GM12875 (cell line): ENCODE results near the gene EFNB3.

Source experiments
- H3K4me3 ChIP-seq: one replicate; pipeline ENCODE4 v1.5.1; 2011; ENCODE audit warnings: low read depth, low read length, control low read depth
- CTCF ChIP-seq: IDR thresholded peaks from 2 replicates; pipeline ENCODE4 v1.5.1; 2011; ENCODE audit warnings: low read depth, mild to moderate bottlenecking, control low read depth, inconsistent platforms, low read length, moderate library complexity, borderline replicate concordance; ENCODE audit not compliant: insufficient read depth

The EFNB3 gene

GRCh38 chr17:7707858-7708750 is 3.1 kb downstream of the EFNB3 start:
- no peak overlapping the region for H3K4me3 ChIP-seq
- no peak for TF ChIP-seq CTCF

- TF ChIP-seq CTCF, result no peak
- no peak overlapping the region for H3K4me3 ChIP-seq
These were observed 4.0 kb downstream of the EFNB3 start for GRCh38 chr17:7709031-7709430.

- H3K4me3 ChIP-seq, result no peak overlapping the region
- TF ChIP-seq CTCF, result no peak
These were observed 5.3 kb downstream of the EFNB3 start for GRCh38 chr17:7710301-7710700.

- H3K4me3 ChIP-seq, result no peak overlapping the region
- TF ChIP-seq CTCF, result peak; percentile 39; the same call in 1 of the 2 replicates
These were observed 6.2 kb downstream of the EFNB3 start for GRCh38 chr17:7711051-7711755.

GRCh38 chr17:7712111-7712771 is 7.2 kb downstream of the EFNB3 start:
- no peak overlapping the region for H3K4me3 ChIP-seq
- TF ChIP-seq CTCF, result no peak

- H3K4me3 ChIP-seq, result no peak overlapping the region
- TF ChIP-seq CTCF, result no peak
These were observed 8.8 kb downstream of the EFNB3 start for GRCh38 chr17:7713782-7714181.
